Measurements from ENCODE around the gene DYNC1H1.

DYNC1H1 gene

DNA sequence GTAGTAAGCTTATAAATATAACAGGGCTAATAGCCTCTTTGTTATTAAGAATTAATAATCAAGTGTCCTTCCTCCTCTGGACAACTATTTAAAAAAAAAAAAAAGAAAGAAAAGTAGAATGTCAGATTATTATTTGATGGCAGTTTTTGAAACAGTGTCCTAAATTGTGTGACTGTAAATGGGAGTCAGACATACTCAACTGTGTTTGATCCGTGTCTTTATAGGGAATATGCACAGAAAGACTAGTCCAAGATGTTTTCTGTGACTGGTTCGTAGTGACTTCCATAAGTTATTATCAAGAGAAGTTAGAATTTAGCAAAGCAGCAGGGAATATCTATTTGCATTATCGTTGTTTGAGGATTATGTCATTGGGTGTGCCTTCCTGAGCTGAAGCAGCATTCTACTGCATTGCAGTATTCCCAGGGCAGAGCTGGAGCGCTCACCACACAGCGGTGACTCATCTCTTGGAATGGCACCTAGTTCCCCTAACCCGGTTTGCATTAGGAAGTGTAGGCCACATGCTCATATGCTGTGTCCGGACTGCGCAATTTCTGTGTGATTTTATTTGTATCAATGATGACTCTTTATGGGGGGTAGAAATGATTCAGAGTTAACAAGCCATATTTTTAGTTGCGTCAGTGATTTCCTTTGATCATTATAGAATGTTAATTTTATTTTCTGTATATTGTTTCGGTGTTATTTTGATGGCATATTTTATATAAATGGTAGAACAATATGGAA, 7.9 kb downstream of the DYNC1H1 start:
- H3K27ac ChIP-seq: 0 out of 2 replicates have a peak overlapping the region, but pooled peaks have one; percentile 21

DNA sequence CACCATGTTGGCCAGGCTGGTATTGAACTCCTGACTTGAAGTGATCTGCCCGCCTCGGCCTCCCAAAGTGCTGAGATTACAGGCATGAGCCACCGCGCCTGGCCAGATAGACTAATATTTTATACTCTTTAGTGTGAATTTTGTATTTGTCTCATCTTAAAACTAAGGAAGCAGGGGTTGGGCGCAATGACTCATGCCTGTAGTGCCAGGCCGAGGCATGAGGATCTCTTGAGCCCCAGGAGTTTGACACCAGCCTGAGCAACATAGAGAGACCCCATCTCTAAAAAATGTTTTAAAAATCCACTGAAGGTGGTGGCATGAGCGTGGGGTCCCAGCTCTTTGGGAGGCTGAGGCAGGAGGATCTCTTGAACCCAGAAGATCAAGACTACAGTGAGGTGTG, 9.0 kb downstream of the DYNC1H1 start:
- no peak overlapping the region for H3K27ac ChIP-seq
- no peak for TF ChIP-seq ZFX (IDR thresholded peaks at IDR 0.05)
- TF ChIP-seq, protein P1, sequence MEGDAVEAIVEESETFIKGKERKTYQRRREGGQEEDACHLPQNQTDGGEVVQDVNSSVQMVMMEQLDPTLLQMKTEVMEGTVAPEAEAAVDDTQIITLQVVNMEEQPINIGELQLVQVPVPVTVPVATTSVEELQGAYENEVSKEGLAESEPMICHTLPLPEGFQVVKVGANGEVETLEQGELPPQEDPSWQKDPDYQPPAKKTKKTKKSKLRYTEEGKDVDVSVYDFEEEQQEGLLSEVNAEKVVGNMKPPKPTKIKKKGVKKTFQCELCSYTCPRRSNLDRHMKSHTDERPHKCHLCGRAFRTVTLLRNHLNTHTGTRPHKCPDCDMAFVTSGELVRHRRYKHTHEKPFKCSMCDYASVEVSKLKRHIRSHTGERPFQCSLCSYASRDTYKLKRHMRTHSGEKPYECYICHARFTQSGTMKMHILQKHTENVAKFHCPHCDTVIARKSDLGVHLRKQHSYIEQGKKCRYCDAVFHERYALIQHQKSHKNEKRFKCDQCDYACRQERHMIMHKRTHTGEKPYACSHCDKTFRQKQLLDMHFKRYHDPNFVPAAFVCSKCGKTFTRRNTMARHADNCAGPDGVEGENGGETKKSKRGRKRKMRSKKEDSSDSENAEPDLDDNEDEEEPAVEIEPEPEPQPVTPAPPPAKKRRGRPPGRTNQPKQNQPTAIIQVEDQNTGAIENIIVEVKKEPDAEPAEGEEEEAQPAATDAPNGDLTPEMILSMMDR (conservative IDR thresholded peaks at IDR 0.05): no peak

More for the DNA sequence above, 7.9 kb downstream of the DYNC1H1 start:
- TF ChIP-seq, protein P1 (conservative IDR thresholded peaks at IDR 0.05): no peak
- no peak for TF ChIP-seq ZFX (IDR thresholded peaks at IDR 0.05)

DNA sequence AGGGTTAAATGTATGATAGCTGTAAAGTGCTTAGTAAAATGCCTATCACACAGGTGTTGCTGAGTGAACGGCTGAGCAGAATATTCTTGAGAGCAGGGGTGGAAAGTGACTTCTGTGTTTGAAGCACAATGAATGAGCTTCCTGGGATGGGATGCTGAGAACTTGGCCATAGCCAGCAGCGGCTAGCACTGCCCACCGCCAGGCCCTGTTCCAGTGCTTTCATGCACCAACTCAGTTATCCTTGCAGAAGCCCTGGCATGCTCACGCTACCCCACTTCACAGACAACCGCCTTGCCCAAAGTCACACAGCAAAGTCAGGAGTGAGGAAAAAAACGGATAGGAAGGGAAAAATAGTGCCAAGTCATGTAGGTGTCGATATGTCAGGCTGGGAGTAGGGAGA, 10.9 kb downstream of the DYNC1H1 start:
- no peak overlapping the region for H3K27ac ChIP-seq
- no peak for TF ChIP-seq ZFX (IDR thresholded peaks at IDR 0.05)
- TF ChIP-seq, protein P1 (conservative IDR thresholded peaks at IDR 0.05): no peak

DNA sequence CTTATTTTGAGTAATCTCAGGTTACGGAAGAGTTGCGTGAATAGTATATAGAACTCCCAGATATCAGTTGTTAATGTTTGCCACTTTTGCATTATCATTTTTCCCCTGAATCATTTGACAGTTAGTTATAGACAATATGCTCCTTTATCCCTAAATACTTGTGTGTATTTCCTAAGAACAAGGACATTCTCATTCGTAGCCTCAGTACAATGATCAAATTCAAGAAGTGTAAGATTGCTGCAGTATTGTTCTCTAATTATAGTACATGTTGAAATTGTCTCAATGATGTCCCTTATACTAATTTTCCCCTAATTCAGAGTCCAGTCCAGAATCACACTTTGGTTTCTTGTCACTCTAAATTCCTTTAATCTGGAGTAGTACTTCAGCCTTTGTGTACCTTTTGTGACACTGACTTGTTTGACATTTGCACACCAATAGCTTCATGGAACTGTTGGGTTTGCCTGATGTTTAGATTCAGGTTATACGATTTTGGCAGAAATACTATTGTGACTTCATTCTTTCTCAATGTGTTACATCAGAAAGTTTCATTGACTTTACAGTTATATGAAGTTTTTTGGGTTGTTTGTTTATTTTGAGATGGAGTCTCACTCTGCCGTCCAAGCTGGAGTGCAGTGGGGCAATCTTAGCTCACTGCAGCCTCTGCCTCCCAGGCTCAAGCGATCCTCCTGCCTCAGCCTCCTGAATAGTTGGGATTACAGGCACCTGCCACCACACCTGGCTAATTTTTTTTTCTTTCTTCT, 13.1 kb downstream of the DYNC1H1 start:
- H3K27ac ChIP-seq: peak overlapping the region; percentile 23
- no peak for TF ChIP-seq ZFX (IDR thresholded peaks at IDR 0.05)
- TF ChIP-seq, protein P1 (conservative IDR thresholded peaks at IDR 0.05): no peak

DNA sequence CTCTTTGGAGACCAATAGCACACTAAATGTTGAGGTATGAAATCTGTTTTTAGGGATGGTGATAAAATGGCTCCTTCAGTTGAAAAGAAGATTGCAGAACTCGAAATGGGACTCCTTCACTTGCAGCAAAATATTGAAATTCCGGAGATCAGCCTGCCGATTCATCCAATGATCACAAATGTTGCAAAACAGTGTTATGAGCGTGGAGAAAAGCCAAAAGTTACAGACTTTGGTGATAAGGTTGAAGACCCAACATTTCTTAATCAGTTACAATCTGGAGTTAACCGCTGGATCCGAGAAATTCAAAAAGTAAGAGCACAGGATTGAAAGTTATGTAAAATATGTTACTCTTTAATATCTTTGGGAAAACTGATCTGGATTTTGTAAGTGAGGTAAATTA, 15.3 kb downstream of the DYNC1H1 start:
- peak overlapping the region; percentile 25; the same call in 1 of the 2 replicates for H3K27ac ChIP-seq
- no peak for TF ChIP-seq ZFX (IDR thresholded peaks at IDR 0.05)

DNA sequence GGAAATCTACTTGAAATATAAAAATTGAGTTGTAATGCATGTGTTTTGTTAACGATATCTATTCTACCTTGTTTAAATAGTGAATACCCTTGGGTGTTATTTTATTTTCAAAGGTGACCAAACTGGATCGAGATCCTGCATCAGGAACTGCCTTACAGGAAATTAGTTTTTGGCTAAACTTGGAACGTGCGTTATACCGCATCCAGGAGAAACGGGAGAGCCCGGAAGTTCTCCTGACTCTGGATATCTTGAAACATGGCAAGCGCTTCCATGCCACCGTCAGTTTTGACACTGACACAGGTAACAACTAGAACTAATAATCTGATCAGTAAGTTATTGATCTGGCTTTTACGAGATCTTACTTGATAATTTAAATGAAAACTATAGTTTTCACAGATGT, 15.9 kb downstream of the DYNC1H1 start:
- TF ChIP-seq, protein P1 (conservative IDR thresholded peaks at IDR 0.05): no peak
- peak overlapping the region; percentile 25; the same call in 1 of the 2 replicates for H3K27ac ChIP-seq

DNA sequence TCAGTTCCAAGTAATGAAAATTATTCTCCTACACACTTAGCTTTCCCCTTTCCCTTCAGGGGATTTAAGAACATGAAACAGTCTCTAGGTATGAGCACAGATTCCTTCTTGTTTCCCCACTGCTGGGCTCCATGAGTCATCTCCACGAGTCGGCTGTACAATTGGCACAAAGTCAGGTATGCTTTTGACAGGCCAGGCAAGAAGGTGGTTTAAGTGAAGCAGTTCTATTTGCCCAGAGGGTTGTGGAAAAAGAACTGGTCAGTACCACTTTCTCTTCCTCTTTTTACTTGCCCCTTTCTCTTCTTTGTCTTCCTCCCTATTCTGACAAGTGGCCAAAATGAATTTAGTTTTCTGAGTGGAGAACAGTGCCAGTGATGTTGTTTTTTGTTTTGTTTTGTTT, 16.3 kb downstream of the DYNC1H1 start:
- no peak for TF ChIP-seq ZFX (IDR thresholded peaks at IDR 0.05)
- TF ChIP-seq, protein P1 (conservative IDR thresholded peaks at IDR 0.05): no peak
- peak overlapping the region; percentile 25; the same call in 1 of the 2 replicates for H3K27ac ChIP-seq

Measured in C4-2B (cell line).